HG03060 (cell line): ENCODE measurements around the gene STAB1.

Experiments used
- ATAC-seq: cut with Tn5 transposase; IDR thresholded peaks from one replicate; pipeline ENCODE4 v1.9.1; 2021; ENCODE audit warnings: low read depth, moderate number of reproducible peaks; ENCODE audit not compliant: unreplicated experiment

The STAB1 gene

GRCh38 chr3:52504977-52505376 is 9.8 kb downstream of the STAB1 start:
- no peak for ATAC-seq

GRCh38 chr3:52506266-52506966 is 11.3 kb downstream of the STAB1 start:
- ATAC-seq: no peak

- ATAC-seq: no peak
Observed at GRCh38 chr3:52507359-52507758, 12.2 kb downstream of the STAB1 start.

GRCh38 chr3:52509753-52510328 is 14.7 kb downstream of the STAB1 start:
- ATAC-seq: no peak

- ATAC-seq: no peak
Observed at GRCh38 chr3:52511509-52511908, 16.4 kb downstream of the STAB1 start.

GRCh38 chr3:52512105-52512504 is 17.0 kb downstream of the STAB1 start:
- no peak for ATAC-seq

GRCh38 chr3:52512727-52513126 is 17.6 kb downstream of the STAB1 start:
- no peak for ATAC-seq

- ATAC-seq: no peak
Observed at GRCh38 chr3:52513281-52513680, 18.1 kb downstream of the STAB1 start.

- ATAC-seq: no peak
Observed at GRCh38 chr3:52514576-52514975, 19.4 kb downstream of the STAB1 start.

- no peak for ATAC-seq
Observed at GRCh38 chr3:52515192-52515591, 20.1 kb downstream of the STAB1 start.

GRCh38 chr3:52516509-52517195 is 21.5 kb downstream of the STAB1 start:
- no peak for ATAC-seq

- ATAC-seq: no peak
Observed at GRCh38 chr3:52517796-52518722, 22.9 kb downstream of the STAB1 start.

GRCh38 chr3:52518723-52519444 is 23.7 kb downstream of the STAB1 start:
- no peak for ATAC-seq

GRCh38 chr3:52519445-52520140 is 24.5 kb downstream of the STAB1 start:
- ATAC-seq: no peak

- no peak for ATAC-seq
Observed at GRCh38 chr3:52520141-52520667, 25.1 kb downstream of the STAB1 start.

GRCh38 chr3:52520716-52521487 is 25.8 kb downstream of the STAB1 start:
- no peak for ATAC-seq

GRCh38 chr3:52521488-52521824 is 26.3 kb downstream of the STAB1 start:
- ATAC-seq: no peak

- ATAC-seq: no peak
Observed at GRCh38 chr3:52521881-52522650, 26.9 kb downstream of the STAB1 start.
